ENCODE data around the gene ZDHHC8. TPM values are rescaled to one million over a fixed set of nuclear protein-coding genes. Genes with fewer than 3 reads are reported as not detected.

The ZDHHC8 gene
- total RNA-seq, 2 donors from 2014 or later, result 20.0 to 21.4 TPM

- Histone ChIP-seq H3K27me3 (no peaks in the 10 kb centered on the region), H3K27ac (no peak overlapping the region), H3K36me3 (replicated peaks in 1 of 2; ENCODE audit: insufficient read depth in 1 of 2, low read depth in 2 of 2) (no peaks in the 10 kb centered on the region), H3K9me3 (no peaks in the 10 kb centered on the region), H3K4me3 (no peak overlapping the region), H3K4me1 (no peaks in the 10 kb centered on the region)
- ATAC-seq, result no peak
- TF ChIP-seq POLR2A (IDR thresholded peaks at IDR 0.05) (no peak), CTCF (IDR thresholded peaks at IDR 0.05) (no peak)
- intact Hi-C loops (cut with DNase I), result no loop called here
- no peak for DNase-seq
- WGBS, 2 donors, result 97 to 100% methylated on average over 2 to 6 of the region's 6 CpGs
These were observed 56.9 kb downstream of the ZDHHC8 start for GRCh38 chr22:20188567-20188877.

GRCh38 chr22:20191000-20191515 lies 59.5 kb downstream of the ZDHHC8 start:
- H3K36me3 ChIP-seq (replicated peaks in 1 of 2; ENCODE audit: insufficient read depth in 1 of 2, low read depth in 2 of 2), result no peaks in the 10 kb centered on the region

GRCh38 chr22:20191803-20192202 lies 60.2 kb downstream of the ZDHHC8 start:
- no peak for ATAC-seq
- TF ChIP-seq CTCF (IDR thresholded peaks at IDR 0.05), result no peak
- no peak for TF ChIP-seq POLR2A (IDR thresholded peaks at IDR 0.05)
- 50 to 76% methylated on average over 2 to 6 of the region's 8 CpGs for WGBS, 2 donors
- no peaks in the 10 kb centered on the region for H3K36me3 ChIP-seq (replicated peaks in 1 of 2; ENCODE audit: insufficient read depth in 1 of 2, low read depth in 2 of 2)
- H3K27ac ChIP-seq, result no peak overlapping the region
- H3K4me3 ChIP-seq, result no peak overlapping the region
- H3K4me1 ChIP-seq, result no peaks in the 10 kb centered on the region
- H3K9me3 ChIP-seq, result no peaks in the 10 kb centered on the region
- no peaks in the 10 kb centered on the region for H3K27me3 ChIP-seq
- no peak for DNase-seq
- intact Hi-C loops (cut with DNase I), result no loop called here

More at GRCh38 chr22:20191000-20191515, 59.5 kb downstream of the ZDHHC8 start:
- Histone ChIP-seq H3K9me3 (no peaks in the 10 kb centered on the region), H3K27ac (no peak overlapping the region), H3K4me1 (no peaks in the 10 kb centered on the region), H3K4me3 (no peak overlapping the region), H3K27me3 (no peaks in the 10 kb centered on the region)
- WGBS, 2 donors, result 67 to 86% methylated on average over 5 to 10 of the region's 10 CpGs
- intact Hi-C loops (cut with DNase I), result no loop called here
- no peak for DNase-seq
- TF ChIP-seq CTCF (IDR thresholded peaks at IDR 0.05) (no peak), POLR2A (IDR thresholded peaks at IDR 0.05) (no peak)
- ATAC-seq, result no peak

- intact Hi-C loops (cut with DNase I), result no loop called here
- H3K27ac ChIP-seq, result no peak overlapping the region
These were observed 60.8 kb downstream of the ZDHHC8 start for GRCh38 chr22:20192293-20192971.

More at GRCh38 chr22:20192293-20192971, 60.8 kb downstream of the ZDHHC8 start:
- Histone ChIP-seq H3K27me3 (no peaks in the 10 kb centered on the region), H3K4me3 (no peak overlapping the region), H3K36me3 (replicated peaks in 1 of 2; ENCODE audit: insufficient read depth in 1 of 2, low read depth in 2 of 2) (no peaks in the 10 kb centered on the region), H3K4me1 (no peaks in the 10 kb centered on the region), H3K9me3 (no peaks in the 10 kb centered on the region)
- ATAC-seq, result no peak
- TF ChIP-seq POLR2A (IDR thresholded peaks at IDR 0.05) (no peak), CTCF (IDR thresholded peaks at IDR 0.05) (no peak)
- 82 to 100% methylated on average over 1 to 10 of the region's 10 CpGs for WGBS, 2 donors
- no peak for DNase-seq
